T-helper 17 cell (primary cell): ENCODE results near the gene PXN. TPM values are rescaled to one million over a fixed set of nuclear protein-coding genes. Genes with fewer than 3 reads are reported as not detected.
"Not testable (repeated sequence)": the region's sequence is repeated elsewhere in the genome, so short reads cannot be mapped to it uniquely, and the experiment has no call there.

Experiments used
- ATAC-seq: fragments of 150-1000 bp; cut with Tn5 transposase; 2 replicates; pipeline ENCODE4 v1.10.0; 2021; ENCODE audit warnings: mild to moderate bottlenecking, moderate library complexity
- DNase-seq, 3 donors: peaks; one replicate each; pipeline versions ENCODE4 v3.0.0 to v3.0.0-alpha.2; 2020 to 2021
- H3K9me3 ChIP-seq: one replicate; pipeline ENCODE4 v1.7.0; 2013; ENCODE audit warnings: low read length, mild to moderate bottlenecking; ENCODE audit not compliant: control insufficient read depth, poor library complexity, severe bottlenecking
- H3K27ac Mint-ChIP-seq: one replicate; pipeline ENCODE4 v1.8.0; 2022; ENCODE audit warnings: mild to moderate bottlenecking, moderate library complexity, mixed read lengths
- H3K27me3 Mint-ChIP-seq: one replicate; pipeline ENCODE4 v1.8.0; 2022; ENCODE audit warnings: mixed read lengths
- H3K36me3 Mint-ChIP-seq: one replicate; pipeline ENCODE4 v1.8.0; 2022; ENCODE audit warnings: low read depth, mixed read lengths
- H3K4me1 Mint-ChIP-seq: one replicate; pipeline ENCODE4 v1.8.0; 2022; ENCODE audit warnings: mild to moderate bottlenecking, mixed read lengths
- H3K4me3 Mint-ChIP-seq: one replicate; pipeline ENCODE4 v1.8.0; 2022; ENCODE audit warnings: mild to moderate bottlenecking, moderate library complexity, mixed read lengths
- total RNA-seq, 4 donors: library from RNA in 2 of 4; stranded (reverse) in 2 of 4; gene quantifications; one replicate each; pipeline ENCODE4 v1.2.3 and lab custom pipeline; 2022 to 2026

PXN gene
- total RNA-seq, 2 donors from 2014 or later, result 155 to 190 TPM

DNA sequence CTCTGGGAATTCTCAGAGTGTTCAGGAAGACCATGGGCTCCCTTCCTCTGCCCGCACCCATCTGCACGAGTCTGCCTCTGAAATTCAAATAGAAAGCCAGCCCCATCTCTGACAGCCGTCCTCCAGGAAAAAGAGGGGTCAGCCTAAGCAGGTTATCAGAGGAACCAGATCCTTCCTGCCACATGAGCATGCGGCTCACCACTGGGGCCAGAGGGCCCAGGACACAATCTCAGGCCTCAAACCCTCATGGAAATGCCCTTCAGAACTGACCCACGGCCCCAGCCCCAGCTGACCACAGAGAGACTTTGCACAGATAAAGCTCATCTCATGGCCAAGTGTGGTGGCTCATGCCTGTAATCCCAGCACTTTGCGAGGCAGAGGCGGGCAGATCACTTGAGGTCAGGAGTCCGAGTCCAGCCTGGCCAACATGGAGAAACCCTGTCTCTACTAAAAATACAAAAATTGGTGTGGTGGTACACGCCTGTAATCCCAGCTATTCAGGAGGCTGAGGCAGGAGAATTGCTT, 23.2 kb downstream of the PXN start:
- Mint-ChIP-seq H3K27ac (peak overlapping the region; percentile 53), H3K4me1 (peaks cover 45% of the 10 kb centered on the region), H3K4me3 (no peak overlapping the region), H3K36me3 (no peaks in the 10 kb centered on the region), H3K27me3 (no peaks in the 10 kb centered on the region)
- ATAC-seq (no peak), DNase-seq (no peak)
- no peaks in the 10 kb centered on the region for H3K9me3 ChIP-seq

DNA sequence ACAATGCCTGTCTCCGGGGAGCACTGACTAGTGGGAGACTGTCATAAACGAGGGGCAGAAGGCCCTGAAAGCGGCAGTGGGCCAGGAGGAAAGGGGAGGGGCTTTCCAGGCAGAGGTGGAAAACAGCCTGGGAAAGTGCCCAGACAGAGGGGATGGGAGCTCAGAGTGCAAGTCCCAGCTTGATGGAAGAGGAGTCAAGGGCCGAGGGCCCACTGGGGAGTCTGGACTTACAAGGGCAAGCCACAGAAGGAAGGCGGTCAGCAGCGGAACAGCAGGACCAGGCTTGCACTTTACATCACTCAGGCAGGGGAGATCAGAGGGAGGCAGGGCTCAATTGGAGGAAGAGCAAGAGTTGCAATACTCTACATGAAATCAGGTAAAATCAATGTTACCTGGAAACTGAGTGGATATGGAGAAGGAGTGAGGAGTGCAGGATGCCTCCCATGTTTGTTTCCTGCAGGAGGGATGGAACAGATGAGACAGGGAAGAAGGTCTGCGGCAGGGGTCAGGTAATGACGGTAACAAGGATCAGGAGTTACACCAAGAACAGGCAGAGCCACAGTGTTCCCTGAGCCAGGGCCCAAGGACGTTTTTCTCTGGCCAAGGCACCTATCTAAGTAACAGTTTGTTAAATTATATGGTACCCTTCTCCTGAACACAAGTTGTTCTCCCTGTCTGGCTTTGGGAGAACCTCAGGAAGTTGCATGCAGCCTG, 23.8 kb downstream of the PXN start:
- Mint-ChIP-seq H3K4me3 (no peak overlapping the region), H3K36me3 (no peaks in the 10 kb centered on the region), H3K4me1 (peaks cover 42% of the 10 kb centered on the region), H3K27ac (peak overlapping the region; percentile 83), H3K27me3 (no peaks in the 10 kb centered on the region)
- DNase-seq (no peak), ATAC-seq (no peak)
- no peaks in the 10 kb centered on the region for H3K9me3 ChIP-seq

GRCh38 chr12:120240495-120240833, 25.1 kb downstream of the PXN start:
- Mint-ChIP-seq H3K27me3 (no peaks in the 10 kb centered on the region), H3K36me3 (no peaks in the 10 kb centered on the region), H3K4me3 (peak overlapping the region; percentile 33), H3K4me1 (peaks cover 47% of the 10 kb centered on the region), H3K27ac (peak overlapping the region; percentile 83)
- DNase-seq (no peak), ATAC-seq (no peak)
- H3K9me3 ChIP-seq, result no peaks in the 10 kb centered on the region

DNA sequence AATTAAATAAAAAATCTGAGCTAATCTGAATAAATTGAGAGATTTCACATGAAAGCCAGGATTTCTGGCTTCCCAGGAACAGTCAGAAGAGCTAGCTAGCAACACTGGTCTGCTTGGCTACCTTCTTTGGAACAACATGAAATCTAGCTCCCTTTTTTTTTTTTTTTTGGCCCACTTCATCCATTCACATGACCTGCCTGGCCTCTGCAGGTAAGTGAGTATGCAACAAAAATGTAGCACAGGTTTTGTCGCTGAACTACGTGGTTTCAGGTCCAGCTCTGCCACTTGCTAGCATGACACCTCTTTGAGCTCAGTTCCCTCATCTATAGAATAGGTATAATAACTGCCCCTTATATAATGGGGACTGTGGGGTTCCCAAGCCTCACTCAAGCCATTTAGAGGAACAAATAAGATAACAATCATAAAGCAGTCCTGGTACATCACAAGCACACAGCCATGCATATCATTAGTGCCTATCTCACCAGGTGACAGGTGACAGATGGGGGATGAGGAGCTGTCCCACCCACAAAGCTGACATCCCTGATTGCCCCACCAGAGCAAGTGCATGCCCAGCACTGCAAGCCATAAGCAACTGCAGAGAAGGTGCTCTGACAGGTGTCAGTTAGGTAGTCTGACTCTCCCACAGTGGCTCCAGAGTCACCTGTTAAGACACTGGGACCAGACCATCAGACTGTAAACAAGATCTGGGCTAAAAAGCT, 25.6 kb downstream of the PXN start:
- ATAC-seq, result no peak

GRCh38 chr12:120238839-120239445, 26.6 kb downstream of the PXN start:
- Mint-ChIP-seq H3K4me1 (peaks cover 50% of the 10 kb centered on the region), H3K4me3 (no peak overlapping the region), H3K27ac (peak overlapping the region; percentile 41), H3K27me3 (no peaks in the 10 kb centered on the region), H3K36me3 (no peaks in the 10 kb centered on the region)
- ATAC-seq (no peak), DNase-seq (no peak)
- no peaks in the 10 kb centered on the region for H3K9me3 ChIP-seq

More for the DNA sequence above, 25.6 kb downstream of the PXN start:
- H3K4me3 Mint-ChIP-seq, result peak overlapping the region; percentile 19
- H3K9me3 ChIP-seq, result no peaks in the 10 kb centered on the region
- no peak overlapping the region for H3K27ac Mint-ChIP-seq
- H3K4me1 Mint-ChIP-seq, result peaks cover 47% of the 10 kb centered on the region
- DNase-seq, result no peak
- no peaks in the 10 kb centered on the region for H3K27me3 Mint-ChIP-seq
- no peaks in the 10 kb centered on the region for H3K36me3 Mint-ChIP-seq

DNA sequence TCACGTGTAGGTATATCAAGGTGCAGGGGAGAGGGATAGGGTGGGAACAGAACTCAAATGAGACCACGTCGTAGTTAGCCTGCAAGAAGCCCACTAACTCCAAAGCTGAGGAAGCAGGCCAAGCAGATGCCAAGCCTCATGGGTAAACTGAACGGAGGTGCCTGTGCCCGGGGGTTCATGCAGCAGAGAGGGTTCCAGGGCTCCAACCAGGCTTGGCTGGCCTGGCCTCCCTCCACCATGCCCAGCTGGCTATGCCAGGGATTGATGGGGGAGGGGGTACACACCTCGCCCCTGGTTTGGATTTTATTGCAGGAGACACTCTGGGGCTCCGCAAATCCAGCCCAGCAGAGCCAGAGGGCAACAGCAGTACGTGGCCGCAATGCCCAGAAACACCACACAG, 27.3 kb downstream of the PXN start:
- no peak for DNase-seq
- Mint-ChIP-seq H3K27me3 (no peaks in the 10 kb centered on the region), H3K27ac (no peak overlapping the region), H3K4me1 (peaks cover 51% of the 10 kb centered on the region), H3K36me3 (no peaks in the 10 kb centered on the region), H3K4me3 (no peak overlapping the region)
- no peaks in the 10 kb centered on the region for H3K9me3 ChIP-seq
- ATAC-seq, result no peak

- H3K4me1 Mint-ChIP-seq, result peaks cover 52% of the 10 kb centered on the region
- DNase-seq (no peak), ATAC-seq (no peak)
- no peaks in the 10 kb centered on the region for H3K27me3 Mint-ChIP-seq
- peak overlapping the region; percentile 1 for H3K27ac Mint-ChIP-seq
- no peak overlapping the region for H3K4me3 Mint-ChIP-seq
- no peaks in the 10 kb centered on the region for H3K36me3 Mint-ChIP-seq
- H3K9me3 ChIP-seq, result no peaks in the 10 kb centered on the region
Measured at GRCh38 chr12:120237360-120238171, 28.0 kb downstream of the PXN start.

- H3K4me1 Mint-ChIP-seq, result peaks cover 59% of the 10 kb centered on the region
- not testable (repeated sequence) for DNase-seq, H3K36me3 Mint-ChIP-seq, ATAC-seq, H3K27me3 Mint-ChIP-seq, H3K9me3 ChIP-seq, H3K4me3 Mint-ChIP-seq
- H3K27ac Mint-ChIP-seq, result peak overlapping the region; percentile 1
Measured at GRCh38 chr12:120236809-120237208, 28.7 kb downstream of the PXN start.

- H3K4me3 Mint-ChIP-seq, result no peak overlapping the region
- ATAC-seq (no peak), DNase-seq (no peak)
- no peaks in the 10 kb centered on the region for H3K36me3 Mint-ChIP-seq
- no peaks in the 10 kb centered on the region for H3K27me3 Mint-ChIP-seq
- H3K4me1 Mint-ChIP-seq, result peaks cover 60% of the 10 kb centered on the region
- peak overlapping the region; percentile 93 for H3K27ac Mint-ChIP-seq
- no peaks in the 10 kb centered on the region for H3K9me3 ChIP-seq
Measured at GRCh38 chr12:120235369-120236323, 29.9 kb downstream of the PXN start.

GRCh38 chr12:120234643-120235368, 30.7 kb downstream of the PXN start:
- H3K36me3 Mint-ChIP-seq, result no peaks in the 10 kb centered on the region
- peak overlapping the region; percentile 93 for H3K27ac Mint-ChIP-seq
- ATAC-seq (no peak), DNase-seq (no peak)
- H3K4me1 Mint-ChIP-seq, result peaks cover 60% of the 10 kb centered on the region
- H3K9me3 ChIP-seq, result no peaks in the 10 kb centered on the region
- no peak overlapping the region for H3K4me3 Mint-ChIP-seq
- H3K27me3 Mint-ChIP-seq, result no peaks in the 10 kb centered on the region

DNA sequence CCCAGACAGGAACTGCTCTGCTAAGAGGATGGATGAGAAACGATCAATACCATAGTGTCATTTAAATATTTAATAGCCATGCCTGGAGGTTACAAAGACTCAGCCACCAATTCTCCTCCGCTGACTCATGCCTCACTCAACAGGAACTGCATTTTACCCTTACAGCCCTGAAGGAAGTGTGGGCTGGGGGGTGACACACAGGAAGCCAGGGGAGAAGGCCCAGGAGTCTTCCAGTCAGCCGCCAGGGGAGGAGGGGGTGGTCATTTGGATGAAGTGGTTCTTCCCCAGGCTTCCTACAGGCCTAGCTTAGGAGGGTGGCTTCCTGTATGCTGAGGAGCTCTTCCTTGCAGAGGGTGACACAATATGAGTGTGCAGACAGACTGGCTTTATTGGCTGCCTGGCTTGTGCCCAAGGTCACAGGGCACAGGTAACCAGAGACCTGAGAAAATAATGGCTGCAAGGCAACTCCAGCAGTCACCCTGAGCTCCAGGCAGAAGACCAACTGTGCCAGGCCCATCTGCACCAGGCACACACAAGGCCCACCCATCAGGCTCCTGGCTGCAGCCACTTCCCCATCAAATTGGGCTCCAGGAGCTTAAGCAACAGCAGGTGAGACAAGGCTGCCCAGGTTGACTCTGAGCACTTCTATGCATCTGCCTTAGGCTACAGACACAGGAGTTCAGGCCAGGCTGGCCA, 34.1 kb downstream of the PXN start:
- H3K9me3 ChIP-seq, result no peaks in the 10 kb centered on the region
- ATAC-seq (peak; percentile 69), DNase-seq (peak in 2 of 3 donors; percentile 31 to 65)
- Mint-ChIP-seq H3K27me3 (no peaks in the 10 kb centered on the region), H3K36me3 (no peaks in the 10 kb centered on the region), H3K4me1 (peaks cover 64% of the 10 kb centered on the region), H3K4me3 (peak overlapping the region; percentile 86), H3K27ac (peak overlapping the region; percentile 93)
